Measurements from ENCODE around the gene SEL1L3.

SEL1L3 gene

GRCh38 chr4:25749150-25749794 is 113.5 kb downstream of the SEL1L3 start:
- H3K27me3 ChIP-seq (ENCODE audit: insufficient read depth, poor library complexity, severe bottlenecking): no peaks in the 10 kb centered on the region
- DNase-seq (ENCODE audit: low read depth in 1 of 2, low spot score in 1 of 2): no peak
- no peak overlapping the region for H3K4me3 ChIP-seq (replicated peaks; ENCODE audit: insufficient read depth, low read length)

GRCh38 chr4:25743971-25744370 is 118.8 kb downstream of the SEL1L3 start:
- TF ChIP-seq REST (IDR thresholded peaks at IDR 0.05; ENCODE audit: insufficient replicate concordance, low read depth) (no peak), CTCF (IDR thresholded peaks at IDR 0.05; ENCODE audit: insufficient read depth, low read length) (no peak), GABPA (IDR thresholded peaks at IDR 0.05; ENCODE audit: low read depth) (no peak), SPI1 (IDR thresholded peaks at IDR 0.05; ENCODE audit: borderline replicate concordance, low read depth) (no peak), POLR2AphosphoS5 (IDR thresholded peaks at IDR 0.05; ENCODE audit: low read depth) (no peak)
- DNase-seq (ENCODE audit: low read depth in 1 of 2, low spot score in 1 of 2): no peak
- Histone ChIP-seq H3K27me3 (ENCODE audit: insufficient read depth, poor library complexity, severe bottlenecking) (no peaks in the 10 kb centered on the region), H3K27ac (replicated peaks) (no peak overlapping the region), H3K4me3 (replicated peaks; ENCODE audit: insufficient read depth, low read length) (no peak overlapping the region)

More at GRCh38 chr4:25749150-25749794, 113.5 kb downstream of the SEL1L3 start:
- TF ChIP-seq POLR2AphosphoS5 (IDR thresholded peaks at IDR 0.05; ENCODE audit: low read depth) (no peak), GABPA (IDR thresholded peaks at IDR 0.05; ENCODE audit: low read depth) (no peak), SPI1 (IDR thresholded peaks at IDR 0.05; ENCODE audit: borderline replicate concordance, low read depth) (no peak), REST (IDR thresholded peaks at IDR 0.05; ENCODE audit: insufficient replicate concordance, low read depth) (no peak), CTCF (IDR thresholded peaks at IDR 0.05; ENCODE audit: insufficient read depth, low read length) (no peak)
- no peak overlapping the region for H3K27ac ChIP-seq (replicated peaks)

- Histone ChIP-seq H3K4me3 (replicated peaks; ENCODE audit: insufficient read depth, low read length) (no peak overlapping the region), H3K27ac (replicated peaks) (no peak overlapping the region), H3K27me3 (ENCODE audit: insufficient read depth, poor library complexity, severe bottlenecking) (no peaks in the 10 kb centered on the region)
- TF ChIP-seq GABPA (IDR thresholded peaks at IDR 0.05; ENCODE audit: low read depth): no peak
- no peak for TF ChIP-seq REST (IDR thresholded peaks at IDR 0.05; ENCODE audit: insufficient replicate concordance, low read depth)
- no peak for TF ChIP-seq CTCF (IDR thresholded peaks at IDR 0.05; ENCODE audit: insufficient read depth, low read length)
- no peak for TF ChIP-seq POLR2AphosphoS5 (IDR thresholded peaks at IDR 0.05; ENCODE audit: low read depth)
- no peak for TF ChIP-seq SPI1 (IDR thresholded peaks at IDR 0.05; ENCODE audit: borderline replicate concordance, low read depth)
- no peak for DNase-seq (ENCODE audit: low read depth in 1 of 2, low spot score in 1 of 2)
These were observed 133.2 kb downstream of the SEL1L3 start for GRCh38 chr4:25729564-25729963.
